Vagina (tissue), 2 donors: Measurements from ENCODE around the gene CIAO3. TPM values are rescaled to one million over a fixed set of nuclear protein-coding genes. Genes with fewer than 3 reads are reported as not detected.

Experiments used
- DNase-seq, 2 donors: peaks; one replicate each; pipeline ENCODE4 v3.0.0-alpha.2; 2017; ENCODE audit errors: extremely low spot score in 2 of 2
- H3K27ac ChIP-seq: fragments of 200-600 bp; sonication (generic); one replicate; pipeline ENCODE4 v1.5.1; 2019
- H3K27me3 ChIP-seq: fragments of 200-600 bp; sonication (generic); one replicate; pipeline ENCODE4 v1.5.1; 2019
- H3K36me3 ChIP-seq, 2 donors: fragments of 200-600 bp; sonication (generic); one replicate each; pipeline ENCODE4 v1.5.1; 2017 to 2019
- H3K4me1 ChIP-seq: fragments of 200-600 bp; sonication (generic); one replicate; pipeline ENCODE4 v1.5.1; 2019
- H3K4me3 ChIP-seq, 2 donors: fragments of 200-600 bp; sonication (generic); 1 replicate in 1 of 2; 2 replicates in 1 of 2; pipeline ENCODE4 v1.5.1; 2016 to 2019
- H3K9me3 ChIP-seq: fragments of 200-600 bp; sonication (generic); one replicate; pipeline ENCODE4 v1.5.1; 2019
- CTCF ChIP-seq, 3 experiments: fragments of 450-650 bp in 2 of 3; fragments of 200-600 bp in 1 of 3; sonication (generic) in 1 of 3; IDR thresholded peaks; one replicate each; pipeline ENCODE4 v1.5.1; 2017 to 2019; ENCODE audit warnings: antibody characterized with exemption in 3 of 3, mild to moderate bottlenecking in 2 of 3, moderate library complexity in 2 of 3
- POLR2A ChIP-seq, 2 donors: fragments of 450-650 bp; IDR thresholded peaks; one replicate each; pipeline ENCODE4 v1.6.1; 2017; ENCODE audit warnings: antibody characterized with exemption in 2 of 2, mild to moderate bottlenecking in 2 of 2, moderate library complexity in 2 of 2
- POLR2AphosphoS5 ChIP-seq, 2 donors: sonication (generic); formaldehyde crosslinking; IDR thresholded peaks; one replicate each; pipeline ENCODE4 v1.9.0; 2017; ENCODE audit warnings: antibody characterized with exemption in 2 of 2, mild to moderate bottlenecking in 2 of 2, low read depth in 1 of 2; ENCODE audit not compliant: insufficient read depth in 1 of 2
- intact Hi-C: fragments of 100-400 bp; cut with DNase I; formaldehyde crosslinking; loops from one replicate; pipeline ENCODE4 v1.15.1; 2023
- total RNA-seq: library from RNA; depleted of rRNA; stranded (reverse); fragments of >200 nt; gene quantifications from one replicate; pipeline ENCODE4 v1.2.3, GENCODE V29; 2016

Gene CIAO3
- total RNA-seq, 1 donor from 2014 or later: 32.7 TPM

GRCh38 chr16:685967-686366 is 54.8 kb downstream of the CIAO3 start:
- TF ChIP-seq CTCF (IDR thresholded peaks at IDR 0.05) (no peak), POLR2AphosphoS5 (IDR thresholded peaks at IDR 0.05; ENCODE audit: insufficient read depth in 1 of 2, low read depth in 1 of 2) (no peak), POLR2A (IDR thresholded peaks at IDR 0.05) (no peak)
- Histone ChIP-seq H3K4me1 (peaks cover 68% of the 10 kb centered on the region), H3K9me3 (no peaks in the 10 kb centered on the region), H3K27me3 (no peaks in the 10 kb centered on the region), H3K36me3 (peaks cover 0 to 29% of the 10 kb centered on the region in 2 donors), H3K4me3 (no peak overlapping the region), H3K27ac (no peak overlapping the region)
- intact Hi-C loops: no loop called here
- DNase-seq: no peak

- Histone ChIP-seq H3K4me3 (peak overlapping the region; percentile 60 to 92), H3K9me3 (no peaks in the 10 kb centered on the region), H3K4me1 (peaks cover 64% of the 10 kb centered on the region), H3K36me3 (peaks cover 0 to 29% of the 10 kb centered on the region in 2 donors), H3K27ac (peak overlapping the region; percentile 67), H3K27me3 (no peaks in the 10 kb centered on the region)
- no peak for DNase-seq
- intact Hi-C loops: no loop called here
- TF ChIP-seq CTCF (IDR thresholded peaks at IDR 0.05): no peak
- TF ChIP-seq POLR2A (IDR thresholded peaks at IDR 0.05): no peak
Observed at GRCh38 chr16:684961-685696, 55.7 kb downstream of the CIAO3 start.

- H3K4me1 ChIP-seq: peaks cover 60% of the 10 kb centered on the region
- H3K36me3 ChIP-seq: peaks cover 0 to 29% of the 10 kb centered on the region in 2 donors
- H3K4me3 ChIP-seq: peak within 1 kb of the TSS; percentile 60 to 92
- no peaks in the 10 kb centered on the region for H3K9me3 ChIP-seq
- no peaks in the 10 kb centered on the region for H3K27me3 ChIP-seq
- DNase-seq: no peak
- H3K27ac ChIP-seq: peak within 1 kb of the TSS; percentile 67
- TF ChIP-seq POLR2A (IDR thresholded peaks at IDR 0.05): peak in 1 of 2 donors; percentile 15
- peak; percentile 76 to 89 for TF ChIP-seq POLR2AphosphoS5 (IDR thresholded peaks at IDR 0.05; ENCODE audit: insufficient read depth in 1 of 2, low read depth in 1 of 2)
- no peak for TF ChIP-seq CTCF (IDR thresholded peaks at IDR 0.05)
- intact Hi-C loops: no loop called here
Observed at GRCh38 chr16:684071-684794, 56.6 kb downstream of the CIAO3 start, which contains the start of gene JMJD8. Gene JMJD8 (minus strand): TSS chr16:684334. CDS start chr16:684319, 15 bp downstream.

GRCh38 chr16:683396-684070 is 57.3 kb downstream of the CIAO3 start:
- peak overlapping the region; percentile 40 for H3K27ac ChIP-seq
- H3K4me1 ChIP-seq: peaks cover 59% of the 10 kb centered on the region
- peaks cover 0 to 29% of the 10 kb centered on the region in 2 donors for H3K36me3 ChIP-seq
- H3K9me3 ChIP-seq: no peaks in the 10 kb centered on the region
- H3K4me3 ChIP-seq: peak overlapping the region; percentile 60 to 92
- intact Hi-C loops: no loop called here
- no peak for TF ChIP-seq POLR2AphosphoS5 (IDR thresholded peaks at IDR 0.05; ENCODE audit: insufficient read depth in 1 of 2, low read depth in 1 of 2)
- TF ChIP-seq POLR2A (IDR thresholded peaks at IDR 0.05): no peak
- no peak for TF ChIP-seq CTCF (IDR thresholded peaks at IDR 0.05)
- no peaks in the 10 kb centered on the region for H3K27me3 ChIP-seq
- no peak for DNase-seq
